GM19099 (cell line): ENCODE results near the gene ABCB7.

Experiments
- POLR2A ChIP-seq: IDR thresholded peaks from 3 replicates; pipeline ENCODE4 v1.6.1; 2011; ENCODE audit warnings: low read depth; ENCODE audit not compliant: insufficient read length; ENCODE audit errors: extremely low read depth

The ABCB7 gene

GRCh38 chrX:75106772-75107171 lies 49.3 kb downstream of the ABCB7 start:
- no peak for TF ChIP-seq POLR2A

GRCh38 chrX:75096331-75096730 lies 59.8 kb downstream of the ABCB7 start:
- TF ChIP-seq POLR2A: no peak

GRCh38 chrX:75086731-75087195 lies 69.3 kb downstream of the ABCB7 start:
- TF ChIP-seq POLR2A: no peak

GRCh38 chrX:75084757-75085156 lies 71.3 kb downstream of the ABCB7 start:
- no peak for TF ChIP-seq POLR2A

GRCh38 chrX:75076429-75076828 lies 79.7 kb downstream of the ABCB7 start:
- TF ChIP-seq POLR2A: no peak

- TF ChIP-seq POLR2A: no peak
These were observed 81.6 kb downstream of the ABCB7 start for GRCh38 chrX:75074475-75074874.

- TF ChIP-seq POLR2A: no peak
These were observed 84.7 kb downstream of the ABCB7 start for GRCh38 chrX:75071334-75071733.

GRCh38 chrX:75067931-75068330 lies 88.2 kb downstream of the ABCB7 start:
- no peak for TF ChIP-seq POLR2A

GRCh38 chrX:75061701-75062100 lies 94.4 kb downstream of the ABCB7 start:
- no peak for TF ChIP-seq POLR2A

GRCh38 chrX:75051047-75051446 lies 105.0 kb downstream of the ABCB7 start:
- no peak for TF ChIP-seq POLR2A

GRCh38 chrX:75045369-75045768 lies 110.7 kb downstream of the ABCB7 start:
- TF ChIP-seq POLR2A: no peak

GRCh38 chrX:75038925-75039324 lies 117.2 kb downstream of the ABCB7 start:
- no peak for TF ChIP-seq POLR2A
